Activated CD4-positive, alpha-beta T cell treated with anti-CD3 and anti-CD28 coated beads, Interleukin-10, Interleukin-2, amounts not matched to agents 100 ng/mL and 50 ng/mL, durations not matched to agents 16 hours and 8 hours (primary cell): ENCODE data around the gene CCDC169.
"Not testable (repeated sequence)": the region's sequence is repeated elsewhere in the genome, so short reads cannot be mapped to it uniquely, and the experiment has no call there.

ENCODE experiments used
- DNase-seq: peaks from one replicate; pipeline ENCODE4 v3.0.0-alpha.2; 2020

Gene CCDC169

DNA sequence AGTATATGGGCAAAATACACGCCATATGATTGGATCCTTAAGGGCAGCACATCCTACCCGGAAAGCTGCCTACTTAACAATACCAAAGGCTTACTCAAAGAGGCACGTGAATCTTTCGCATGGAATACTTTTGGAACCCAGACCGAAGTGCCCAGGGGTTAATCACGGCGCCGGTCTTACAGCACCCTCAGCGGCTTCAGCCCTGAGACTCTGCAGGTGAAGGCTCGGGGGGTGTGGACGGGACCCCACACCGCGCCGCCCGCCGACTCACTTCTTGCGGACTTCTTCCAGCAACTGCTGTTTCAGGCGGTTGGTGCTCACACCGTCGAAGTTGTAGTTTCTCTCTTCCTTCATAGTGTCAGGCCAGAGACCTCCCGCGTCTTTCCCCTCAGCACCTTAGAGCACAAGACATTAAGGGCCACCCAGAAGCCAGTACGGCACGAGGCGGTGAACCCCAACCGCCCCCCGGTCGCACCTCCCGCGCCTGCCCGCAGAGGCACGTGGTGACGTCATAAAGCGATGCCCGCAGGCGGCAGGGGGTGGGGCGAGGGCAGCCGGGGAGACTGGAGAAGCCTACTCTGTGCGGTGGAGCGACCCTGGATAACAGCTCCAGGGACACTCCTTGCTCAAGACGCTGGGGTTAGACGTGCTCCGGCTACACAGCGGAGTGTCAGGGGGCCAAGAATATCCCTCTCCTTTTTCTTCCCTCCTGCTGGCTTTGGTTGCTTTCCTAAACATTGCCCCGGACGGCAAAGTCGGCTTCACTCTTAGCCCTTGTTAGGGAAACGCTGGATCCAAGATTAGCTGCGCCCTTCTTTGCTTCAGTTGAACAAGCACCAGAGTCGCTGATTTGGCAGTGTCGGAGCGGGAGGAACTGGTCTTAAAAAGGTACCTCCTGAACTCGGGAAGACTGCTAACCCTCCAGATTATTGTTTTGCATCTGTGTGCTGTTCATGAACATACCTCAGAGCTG, at the start of gene CCDC169:
Gene CCDC169 (minus strand): TSS at position 449 of the 973 bp plus-strand sequence. CDS start 95 bp downstream, at position 354.
- DNase-seq = peak; percentile 75

- DNase-seq = peak; percentile 92
Measured at GRCh38 chr13:36346222-36347083, 48.8 kb upstream of the CCDC169 start, which contains the start of gene SPART. SPART (minus strand) TSS chr13:36346394; CDS start chr13:36335830, 10,564 bp downstream.

GRCh38 chr13:36345438-36346221, 48.0 kb upstream of the CCDC169 start:
- DNase-seq = peak; percentile 51

GRCh38 chr13:36344886-36345437, 47.3 kb upstream of the CCDC169 start:
- peak; percentile 35 for DNase-seq

GRCh38 chr13:36344173-36344572, 46.6 kb upstream of the CCDC169 start:
- DNase-seq = no peak

GRCh38 chr13:36343766-36344165, 46.2 kb upstream of the CCDC169 start:
- no peak for DNase-seq

- no peak for DNase-seq
Measured at GRCh38 chr13:36342715-36343114, 45.1 kb upstream of the CCDC169 start.

DNA sequence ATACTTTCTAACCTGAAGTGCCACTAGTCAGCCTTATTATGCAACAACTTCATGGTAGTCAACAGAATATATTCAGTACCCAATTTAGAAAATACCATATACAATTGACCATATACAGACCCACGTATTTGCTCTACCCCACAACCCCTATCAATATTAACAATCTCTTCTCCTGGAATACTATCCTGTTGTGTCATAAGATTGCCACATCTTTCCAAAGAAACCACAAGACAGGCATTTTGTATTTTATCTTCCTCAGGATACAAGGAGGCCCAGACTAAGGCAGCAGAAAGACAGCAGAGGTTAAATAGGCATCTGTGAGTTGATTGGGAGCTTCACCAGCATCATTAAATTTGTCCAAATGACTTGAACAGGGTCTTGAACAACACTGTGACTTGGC, 44.1 kb upstream of the CCDC169 start:
- no peak for DNase-seq

DNA sequence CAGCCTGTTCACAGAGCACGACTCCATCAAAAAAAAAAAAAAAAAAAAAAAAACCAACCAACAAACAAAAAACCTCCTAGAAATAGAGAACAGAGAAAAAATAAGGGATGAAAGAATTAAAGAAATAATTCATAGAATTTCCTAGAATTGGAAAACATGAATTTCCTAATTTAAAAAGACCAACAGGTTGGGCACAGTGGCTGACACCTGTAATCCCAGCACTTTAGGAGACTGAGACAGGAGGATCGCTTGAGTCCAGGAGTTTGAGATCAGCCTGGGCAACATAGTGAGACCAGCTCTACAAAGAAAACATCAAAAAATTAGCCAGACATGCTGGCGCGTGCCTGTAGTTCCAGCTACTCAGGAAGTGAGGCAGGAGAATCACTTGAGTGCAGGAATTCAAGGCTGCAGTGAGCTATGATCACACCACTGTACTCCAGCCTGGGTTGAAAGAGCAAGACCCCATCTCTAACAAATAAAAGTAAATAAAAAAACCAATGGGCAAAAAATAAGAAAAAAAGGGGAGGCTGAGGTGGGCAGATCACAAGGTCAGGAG, 42.1 kb upstream of the CCDC169 start:
- no peak for DNase-seq

- no peak for DNase-seq
Measured at GRCh38 chr13:36337938-36338641, 40.5 kb upstream of the CCDC169 start.

GRCh38 chr13:36332986-36333385, 35.4 kb upstream of the CCDC169 start:
- DNase-seq = no peak

GRCh38 chr13:36332255-36332654, 34.6 kb upstream of the CCDC169 start:
- not testable (repeated sequence) for DNase-seq

- no peak for DNase-seq
Measured at GRCh38 chr13:36331280-36331679, 33.7 kb upstream of the CCDC169 start.

DNA sequence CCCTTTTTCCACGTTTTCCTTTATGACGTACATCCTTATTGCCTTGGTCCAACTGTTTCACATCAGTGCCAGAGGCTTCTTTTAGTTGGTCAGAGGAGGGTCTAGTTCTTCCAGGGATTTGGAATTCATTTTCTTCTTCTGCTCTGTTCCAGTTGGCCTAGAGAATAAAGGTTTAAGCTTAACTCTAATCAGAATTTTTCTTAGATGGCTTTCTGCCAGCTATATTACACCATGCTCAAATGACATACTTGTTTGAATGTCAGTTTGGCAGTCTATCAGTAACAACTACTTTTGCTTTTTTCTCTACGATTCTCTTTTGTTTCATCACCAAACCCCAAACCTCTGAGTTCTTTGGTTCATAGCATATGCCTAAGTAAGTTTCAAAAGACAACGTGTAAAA, 31.7 kb upstream of the CCDC169 start:
- no peak for DNase-seq

DNA sequence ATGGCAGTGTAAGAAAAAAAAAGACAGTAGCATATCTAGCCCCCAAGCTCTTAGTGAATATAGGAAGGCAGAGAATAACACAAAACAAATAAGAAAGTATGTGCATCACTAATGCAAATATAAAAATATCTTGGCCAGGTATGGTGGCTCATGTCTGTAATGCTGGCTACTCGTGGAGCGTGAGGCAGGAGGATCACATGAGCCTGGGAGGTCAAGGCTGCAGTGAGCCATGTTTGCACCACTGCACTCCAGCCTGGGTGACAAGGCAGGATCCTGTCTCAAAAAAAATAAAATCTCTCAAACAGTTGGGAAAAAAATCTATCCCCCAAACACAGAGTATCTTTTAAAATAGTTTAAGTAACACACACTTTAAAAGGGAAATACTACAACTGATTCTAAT, 31.2 kb upstream of the CCDC169 start:
- DNase-seq = no peak

- DNase-seq = no peak
Measured at GRCh38 chr13:36325912-36326311, 28.3 kb upstream of the CCDC169 start.

GRCh38 chr13:36324881-36325280, 27.3 kb upstream of the CCDC169 start:
- not testable (repeated sequence) for DNase-seq

GRCh38 chr13:36323951-36324566, 26.4 kb upstream of the CCDC169 start:
- no peak for DNase-seq

GRCh38 chr13:36323408-36323807, 25.8 kb upstream of the CCDC169 start:
- no peak for DNase-seq

GRCh38 chr13:36319793-36320192, 22.2 kb upstream of the CCDC169 start:
- DNase-seq = not testable (repeated sequence)
